Renal pelvis (tissue), 4 donors: Measurements from ENCODE around the gene UNC5B. TPM values are rescaled to one million over a fixed set of nuclear protein-coding genes. Genes with fewer than 3 reads are reported as not detected.

Experiments
- DNase-seq: peaks from one replicate; pipeline ENCODE4 v3.0.0-alpha.2; 2013
- polyA plus RNA-seq, 3 donors: library from polyadenylated mRNA; unstranded; fragments of 120-200 nt; gene quantifications; one replicate each; pipeline ENCODE4 v1.2.1, GENCODE V29; 2013; ENCODE audit not compliant: insufficient read length in 3 of 3

The UNC5B gene
- polyA plus RNA-seq, 3 donors, result 41.4 to 57.0 (median 50.2) TPM

DNA sequence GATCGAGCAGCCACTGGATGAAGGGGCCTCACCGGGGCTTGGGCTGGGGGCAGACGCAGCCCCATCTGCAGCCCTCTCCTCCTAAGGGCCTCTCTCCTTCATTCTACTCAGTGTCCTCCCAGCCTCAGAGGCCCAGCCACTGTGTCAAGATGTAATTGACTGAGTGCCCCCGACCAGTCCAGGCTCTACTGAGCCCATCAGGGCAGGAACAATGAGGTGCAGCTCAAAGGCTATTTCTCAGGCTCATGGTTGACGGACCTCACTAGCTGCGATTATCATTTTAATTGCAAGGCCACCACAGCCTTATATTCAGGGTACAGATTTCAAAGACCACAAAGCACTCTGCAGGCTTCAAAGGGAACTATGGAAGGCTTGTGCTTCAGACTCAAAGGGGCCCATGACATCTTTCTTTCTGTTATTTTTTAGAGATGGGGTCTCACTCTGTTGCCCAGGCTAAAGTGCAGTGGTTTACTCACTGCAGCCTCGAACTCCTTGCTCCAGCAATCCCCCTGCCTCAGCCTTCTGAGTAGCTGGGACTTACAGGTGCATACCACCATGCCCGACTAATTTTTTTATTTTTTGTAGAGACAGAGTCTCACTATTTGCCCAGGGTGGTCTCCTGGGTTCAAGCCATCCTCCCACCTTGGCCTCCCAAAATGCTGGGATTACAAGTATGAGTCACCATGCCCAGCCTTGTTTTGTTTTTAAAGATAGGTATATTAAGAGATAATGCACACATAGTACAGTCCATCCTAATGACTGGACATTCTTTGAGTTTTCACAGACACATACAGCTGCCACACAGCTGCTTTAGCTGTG is 130.4 kb downstream of the UNC5B start:
- no peak for DNase-seq

- DNase-seq, result no peak
Measured at GRCh38 chr10:71343392-71343773, 131.0 kb downstream of the UNC5B start.

GRCh38 chr10:71344154-71344925 is 132.0 kb downstream of the UNC5B start:
- no peak for DNase-seq

GRCh38 chr10:71344993-71345480 is 132.7 kb downstream of the UNC5B start:
- no peak for DNase-seq

- no peak for DNase-seq
Measured at GRCh38 chr10:71345694-71346093, 133.3 kb downstream of the UNC5B start.

- no peak for DNase-seq
Measured at GRCh38 chr10:71346731-71347130, 134.4 kb downstream of the UNC5B start.

- DNase-seq, result no peak
Measured at GRCh38 chr10:71347587-71348395, 135.4 kb downstream of the UNC5B start.

DNA sequence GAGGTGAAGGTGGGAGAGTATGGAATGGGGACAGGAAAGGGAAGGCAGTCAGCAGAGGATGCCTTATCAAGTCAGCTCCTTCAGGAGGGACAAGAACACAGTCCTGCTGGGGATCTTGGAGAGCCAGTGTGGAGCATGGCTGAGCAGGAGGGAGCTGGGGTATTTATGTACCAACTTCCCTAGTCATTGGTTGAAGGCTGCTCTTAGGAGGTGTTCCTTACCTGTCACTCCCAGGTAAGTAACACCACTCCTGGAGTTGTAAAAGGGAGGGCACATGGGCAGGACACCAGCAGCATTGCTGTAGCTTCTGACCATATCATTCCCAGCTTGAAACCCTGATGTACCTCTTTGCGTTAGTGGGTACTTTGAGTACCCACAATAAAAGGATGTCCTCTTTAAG is 136.5 kb downstream of the UNC5B start:
- no peak for DNase-seq

GRCh38 chr10:71349406-71349805 is 137.0 kb downstream of the UNC5B start:
- DNase-seq, result no peak

GRCh38 chr10:71351087-71351486 is 138.7 kb downstream of the UNC5B start:
- no peak for DNase-seq

DNA sequence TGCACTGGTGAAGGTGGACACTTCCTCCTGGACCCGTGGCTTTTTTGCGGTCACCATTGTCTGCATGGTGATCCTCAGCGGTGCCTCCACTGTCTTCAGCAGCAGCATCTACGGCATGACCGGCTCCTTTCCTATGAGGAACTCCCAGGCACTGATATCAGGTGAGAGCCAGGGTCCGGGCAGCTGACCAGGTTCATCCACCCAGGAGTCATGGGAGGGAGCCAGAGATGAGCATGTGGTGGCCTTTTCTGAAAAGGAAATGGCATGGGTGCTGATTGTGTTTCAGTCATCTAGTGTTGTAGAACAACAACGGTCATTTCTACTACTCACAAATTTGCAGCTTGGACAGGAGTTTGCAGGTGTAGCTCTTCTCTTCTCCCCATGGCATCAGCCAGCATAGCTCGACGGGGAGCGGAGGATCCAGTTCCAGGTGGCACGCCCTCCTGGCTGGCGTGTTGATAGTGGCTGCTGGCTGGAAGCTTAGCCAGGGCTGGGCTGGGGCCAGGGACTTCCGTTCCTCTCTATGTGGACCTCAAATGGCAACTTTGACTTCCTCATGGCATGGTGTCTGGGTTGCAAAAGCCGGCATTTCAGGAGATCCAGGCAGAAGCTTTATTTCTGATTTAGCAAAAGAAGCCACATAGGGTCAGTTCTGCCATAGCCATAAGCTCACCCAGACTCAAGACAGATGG is 139.4 kb downstream of the UNC5B start:
- DNase-seq, result no peak

Other genes with a start within 250 kb of the UNC5B start
- gene SLC29A3, start 106.7 kb downstream of the UNC5B start, polyA plus RNA-seq, result 1 to 10 TPM; 7.7 to 9.2 (median 8.7) TPM
- gene CDH23, start 184.3 kb downstream of the UNC5B start, polyA plus RNA-seq, result 1 to 10 TPM in 1 of 3 donors, under 1 TPM in 2; 0.83 to 1.3 (median 0.96) TPM